ENCODE measurements around the gene MCCC1.
A peak's percentile ranks its signal among the peaks of the same experiment; 100 is the strongest.
"Not testable (repeated sequence)": the region's sequence is repeated elsewhere in the genome, so short reads cannot be mapped to it uniquely, and the experiment has no call there.

Gene MCCC1

DNA sequence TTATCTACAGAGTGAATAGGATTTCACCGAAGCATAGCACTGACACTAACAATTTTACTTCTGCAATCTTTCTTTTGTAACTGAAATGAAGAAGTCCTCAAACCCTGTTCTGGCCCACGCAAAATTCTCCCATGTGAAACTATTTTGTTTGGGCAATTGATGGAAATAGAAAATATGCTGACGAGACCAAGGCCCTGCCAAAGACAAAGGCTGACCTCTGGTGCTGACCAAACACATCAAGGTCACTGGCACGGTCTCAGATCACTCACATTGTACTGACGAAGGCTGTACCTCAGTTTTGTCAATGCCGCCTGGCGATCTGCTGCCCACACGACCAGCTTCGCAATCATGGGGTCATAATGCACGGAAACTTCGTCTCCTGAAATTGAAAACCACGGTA is 60.5 kb downstream of the MCCC1 start:
- no peak for DNase-seq

DNA sequence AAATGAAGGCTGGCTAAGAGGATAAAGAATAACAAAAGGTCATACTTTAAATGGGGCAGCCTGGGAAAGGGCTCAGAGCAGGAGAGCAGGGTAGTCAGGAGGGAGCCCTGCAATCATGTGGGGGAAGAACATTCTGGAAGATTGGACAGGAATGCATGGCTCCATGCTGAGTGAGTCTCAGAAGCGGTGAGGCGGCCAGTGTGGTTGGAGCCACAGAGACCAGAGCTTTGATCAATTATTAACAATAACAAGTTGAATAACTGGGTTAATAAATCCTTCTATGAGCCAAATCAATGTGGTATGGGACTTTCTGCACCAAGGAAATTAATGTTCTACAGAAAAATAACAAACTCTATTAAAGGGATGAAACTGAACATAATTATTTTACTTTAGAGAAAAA is 61.1 kb downstream of the MCCC1 start:
- no peak for DNase-seq

GRCh38 chr3:183033746-183034145 is 65.5 kb downstream of the MCCC1 start:
- no peak for DNase-seq

DNA sequence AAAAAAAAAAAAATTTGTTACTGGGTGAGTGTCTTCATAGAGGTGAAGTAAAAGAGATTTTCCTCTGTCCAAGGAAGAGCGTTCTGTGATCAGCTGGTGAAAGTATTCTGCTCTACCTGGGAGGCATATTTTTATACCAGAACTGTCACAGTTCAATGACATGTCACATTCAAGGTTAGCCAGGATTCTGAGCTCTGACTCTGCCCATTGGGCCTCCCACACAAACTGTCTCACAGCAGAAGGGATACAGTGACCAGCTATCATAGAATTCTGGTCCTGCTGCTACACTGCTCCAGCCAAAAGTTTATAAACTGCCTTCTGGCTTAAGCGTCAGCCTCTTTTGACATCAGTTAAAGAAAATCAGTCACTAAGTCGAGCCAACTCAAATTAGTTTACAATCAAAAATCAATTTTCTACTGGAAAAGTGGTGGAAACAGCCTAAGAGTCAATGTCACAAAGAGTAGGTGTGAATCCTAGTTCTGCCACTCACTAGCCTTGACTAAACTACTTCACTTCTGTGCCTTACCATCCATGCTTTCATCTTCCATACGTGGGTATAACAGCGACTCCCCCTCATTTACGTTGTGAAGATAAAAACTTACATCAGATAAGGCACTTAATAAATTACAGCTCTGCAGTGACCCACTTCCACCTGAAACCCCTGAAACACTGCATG is 66.3 kb downstream of the MCCC1 start:
- DNase-seq = no peak

GRCh38 chr3:183031826-183032225 is 67.5 kb downstream of the MCCC1 start:
- DNase-seq = no peak

DNA sequence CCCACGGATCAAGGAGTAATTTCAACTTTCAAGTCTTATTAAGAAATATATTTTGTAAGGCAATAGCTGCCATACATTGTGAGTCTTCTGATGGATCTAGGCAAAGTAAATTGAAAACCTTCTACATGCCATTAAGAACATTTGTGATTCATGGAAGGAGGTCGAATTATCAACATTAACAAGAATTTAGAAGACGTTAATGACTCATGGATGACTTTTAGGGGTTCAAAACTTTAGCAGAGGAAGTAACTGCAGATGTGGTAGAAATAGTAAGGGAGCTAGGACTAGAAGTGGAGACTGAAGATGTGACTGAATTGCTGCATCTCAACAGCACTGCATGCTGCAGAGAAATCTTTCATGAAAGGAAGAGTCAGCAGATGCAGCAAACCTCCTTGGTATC is 70.9 kb downstream of the MCCC1 start:
- no peak for DNase-seq

DNA sequence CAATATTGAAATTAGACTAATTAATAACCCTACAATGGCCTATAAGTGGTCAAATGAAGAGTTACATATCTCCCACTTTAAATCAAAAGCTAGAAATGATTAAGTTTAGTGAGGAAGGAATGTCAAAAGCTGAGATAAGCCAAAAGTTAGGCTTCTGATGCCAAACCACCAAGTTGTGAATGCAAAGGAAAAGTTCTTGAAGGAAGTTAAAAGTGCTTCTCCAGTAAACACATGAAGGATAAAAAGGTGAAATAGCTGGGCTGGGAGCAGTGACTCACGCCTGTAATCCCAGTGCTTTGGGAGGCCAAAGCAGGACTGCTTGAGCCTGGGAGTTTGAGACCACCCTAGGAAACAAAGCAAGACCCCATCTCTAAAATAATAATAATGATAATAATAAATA is 72.0 kb downstream of the MCCC1 start:
- no peak for DNase-seq

GRCh38 chr3:183022936-183023516 is 76.3 kb downstream of the MCCC1 start:
- DNase-seq = peak; percentile 3

- DNase-seq = no peak
Measured at GRCh38 chr3:183018421-183019192, 80.7 kb downstream of the MCCC1 start.

DNA sequence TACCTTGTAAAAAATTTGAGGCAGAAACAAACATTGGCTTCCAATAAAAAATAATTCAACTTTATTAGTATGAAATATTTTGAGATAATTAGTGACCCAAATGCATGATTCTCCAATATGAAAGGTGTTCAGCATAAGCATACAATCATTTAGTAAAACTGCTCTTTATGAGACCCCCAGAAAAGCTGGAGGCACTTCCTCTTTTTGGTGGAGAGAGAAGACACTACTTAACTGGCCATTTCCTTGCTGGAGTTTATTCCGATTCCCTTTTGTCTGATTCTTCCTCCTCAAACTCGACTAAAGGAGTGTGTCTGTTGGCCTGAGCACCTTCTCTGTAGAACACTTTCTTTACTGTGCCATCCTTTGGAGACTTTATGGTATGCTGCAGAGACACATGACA is 84.1 kb downstream of the MCCC1 start:
- DNase-seq = no peak

DNA sequence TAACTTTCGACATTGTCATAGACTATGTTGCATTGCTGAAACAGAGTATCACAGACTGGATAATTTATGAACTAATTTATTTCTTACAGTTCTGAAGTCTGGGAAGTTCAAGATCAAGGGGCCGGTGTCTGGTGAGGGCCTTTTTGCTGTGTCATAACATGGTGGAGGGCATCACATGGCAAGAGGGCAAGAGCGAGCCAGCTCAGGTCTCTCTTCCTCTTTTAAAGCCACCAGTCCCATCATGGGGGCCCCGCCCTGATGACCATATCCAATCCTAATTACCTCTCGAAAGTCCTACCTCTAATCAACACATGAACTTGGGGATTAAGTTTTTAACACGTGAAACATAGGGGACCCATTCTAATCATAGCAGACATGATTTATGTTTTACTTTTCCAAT is 85.4 kb downstream of the MCCC1 start:
- DNase-seq = no peak

DNA sequence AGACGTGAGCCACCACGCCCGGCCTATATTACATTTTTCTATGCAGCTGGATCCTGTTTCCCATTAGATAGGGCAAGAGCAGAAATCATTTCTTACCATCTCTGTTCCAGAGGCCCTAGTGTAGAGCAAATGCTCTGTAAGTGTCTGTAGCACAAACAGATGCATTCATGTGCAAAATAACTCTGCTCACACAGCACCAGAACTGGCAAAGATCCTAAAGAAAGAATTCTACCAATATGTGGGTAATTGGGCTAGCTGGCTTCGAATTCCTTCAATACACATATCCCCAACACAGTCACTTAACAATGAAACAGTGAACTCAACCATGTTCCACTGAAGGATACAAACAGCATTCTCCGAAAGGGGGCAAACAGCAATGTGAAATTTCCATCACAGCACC is 86.2 kb downstream of the MCCC1 start:
- no peak for DNase-seq

DNA sequence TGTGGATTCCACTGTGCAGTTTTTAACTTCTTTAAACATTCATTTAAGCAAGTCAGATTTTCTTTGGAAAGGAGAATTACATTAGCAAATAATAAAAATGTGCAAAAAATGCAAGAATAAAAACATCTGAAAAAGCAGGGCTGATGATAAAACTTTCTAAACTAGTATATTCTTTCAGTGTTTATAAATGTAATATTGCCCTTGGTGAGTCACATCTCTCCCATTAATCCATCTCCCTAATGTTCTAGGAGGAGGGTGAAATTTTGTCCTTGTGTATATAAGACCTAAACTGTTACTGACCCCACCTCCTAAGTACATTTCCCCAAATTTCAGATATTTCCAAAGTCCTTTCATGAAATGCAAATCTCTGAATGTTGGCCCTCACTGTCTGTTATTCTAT is 90.5 kb downstream of the MCCC1 start:
- DNase-seq = no peak

GRCh38 chr3:183008303-183008702 is 91.0 kb downstream of the MCCC1 start:
- DNase-seq = no peak

DNA sequence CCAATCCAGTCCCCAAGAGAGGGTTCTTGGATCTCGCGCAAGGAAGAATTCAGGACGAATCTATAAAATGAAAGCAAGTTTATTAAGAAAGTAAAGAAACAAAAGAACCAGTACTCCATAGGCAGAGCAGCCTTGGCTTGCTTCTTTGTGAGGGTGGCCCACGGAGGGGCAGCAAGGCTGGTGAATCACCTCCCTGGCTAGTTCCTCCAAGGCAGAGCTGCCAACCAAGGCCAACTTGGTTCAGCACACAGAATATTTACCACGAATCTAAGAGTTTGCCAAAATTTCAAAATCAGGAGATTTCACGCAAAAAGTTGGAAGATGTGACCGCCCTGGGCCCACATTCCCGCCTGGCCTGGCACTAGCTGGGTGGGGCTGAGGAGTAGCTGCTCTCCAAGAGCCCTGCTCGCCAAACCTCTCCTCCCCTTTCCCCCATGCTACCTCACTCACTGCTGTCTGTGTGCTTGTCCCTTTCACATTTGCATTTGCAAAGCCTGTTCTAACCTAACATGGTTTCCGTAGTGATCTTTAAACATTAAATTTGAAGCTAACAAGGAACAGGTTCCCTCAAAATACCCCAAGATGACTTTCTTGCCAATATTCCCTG is 92.8 kb downstream of the MCCC1 start:
- no peak for DNase-seq

GRCh38 chr3:182999767-183000166 is 99.5 kb downstream of the MCCC1 start:
- no peak for DNase-seq

DNA sequence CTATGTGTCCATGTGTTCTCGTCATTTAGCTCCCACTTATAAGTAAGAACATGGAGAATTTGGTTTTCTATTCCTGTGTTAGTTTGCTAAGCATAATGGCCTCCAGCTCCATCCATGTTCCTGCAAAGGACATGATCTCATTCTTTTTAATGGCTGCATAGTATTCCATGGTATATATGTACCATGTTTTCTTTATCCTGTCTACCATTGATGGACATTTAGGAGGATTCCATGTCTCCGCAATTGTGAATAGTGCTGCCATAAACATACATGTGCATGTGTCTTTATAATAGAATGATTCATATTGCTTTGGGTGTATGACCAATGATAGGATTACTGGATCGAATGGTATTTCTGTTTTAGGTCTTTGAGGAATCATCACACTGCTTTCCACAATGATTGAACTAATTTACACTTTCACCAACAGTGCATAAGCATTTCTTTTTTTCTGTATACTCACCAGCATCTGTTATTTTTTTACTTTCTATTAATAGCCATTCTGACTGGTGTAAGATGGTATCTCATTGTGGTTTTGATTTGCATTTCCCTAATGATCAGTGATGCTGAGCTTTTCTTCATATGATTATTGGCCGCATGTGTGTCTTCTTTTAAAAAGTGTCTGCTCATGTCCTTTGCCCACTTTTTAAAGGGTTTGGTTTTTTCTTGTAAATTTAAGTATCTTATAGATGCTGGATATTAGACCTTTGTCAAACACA is 105.7 kb downstream of the MCCC1 start:
- not testable (repeated sequence) for DNase-seq

GRCh38 chr3:182989566-182989965 is 109.7 kb downstream of the MCCC1 start:
- peak; percentile 10 for DNase-seq

DNA sequence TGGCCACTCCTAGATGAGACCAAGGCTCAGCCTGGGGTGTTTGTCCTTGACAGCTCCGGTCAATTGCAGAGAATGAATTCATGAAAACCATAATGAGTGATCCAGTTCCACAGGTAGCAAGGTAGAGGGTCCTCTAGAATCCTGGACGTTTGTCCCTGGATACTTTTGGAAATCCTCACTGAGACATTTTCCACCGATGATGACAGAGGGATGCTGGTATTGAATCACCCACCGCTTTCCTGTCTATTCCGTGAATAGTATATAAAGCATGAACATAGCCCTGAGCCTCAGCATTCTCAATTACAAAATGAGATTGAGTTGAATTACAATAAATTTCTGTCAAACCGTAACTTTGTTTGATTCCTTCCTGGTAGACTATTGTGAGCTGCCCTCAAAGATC is 113.3 kb downstream of the MCCC1 start:
- no peak for DNase-seq

DNA sequence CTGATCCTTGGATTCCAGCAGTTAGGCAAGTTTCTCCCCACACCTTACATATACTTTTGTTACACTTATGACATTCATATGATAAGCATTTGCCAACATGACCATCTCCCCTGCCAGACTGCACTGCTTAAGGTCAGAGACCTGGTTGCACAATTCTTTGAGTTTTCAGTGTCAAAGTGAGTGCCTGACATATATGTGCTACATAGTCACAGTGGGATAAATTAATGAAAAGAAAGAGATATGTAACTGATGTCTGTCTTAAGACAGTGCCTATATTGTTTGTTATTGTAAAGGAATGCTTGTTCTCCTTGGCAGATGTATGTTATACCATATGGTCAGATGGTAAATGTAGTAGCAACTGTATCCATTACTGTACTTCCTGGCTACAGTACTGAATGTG is 115.4 kb downstream of the MCCC1 start:
- no peak for DNase-seq

DNA sequence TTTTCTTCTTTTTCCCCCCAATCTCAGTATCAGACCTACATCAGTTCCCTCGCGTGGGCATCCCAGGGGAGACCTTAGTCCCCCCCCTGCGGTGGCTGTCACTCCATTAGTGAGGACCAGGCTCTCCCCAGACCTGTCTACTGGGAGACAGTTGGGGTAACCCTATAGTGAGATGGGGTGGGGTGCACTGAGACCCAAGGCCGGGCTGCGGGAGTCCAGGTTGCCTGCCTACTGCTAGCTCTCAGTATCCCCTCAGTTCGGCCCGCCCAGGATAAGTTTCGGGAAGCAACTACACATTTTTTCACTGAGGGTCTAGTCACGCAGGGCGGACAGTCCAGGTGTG is 118.3 kb downstream of the MCCC1 start:
- no peak for DNase-seq

- DNase-seq = peak; percentile 89
Measured at GRCh38 chr3:182980204-182981037, 118.9 kb downstream of the MCCC1 start, which contains the start of gene DCUN1D1. TSS of gene DCUN1D1 (minus strand) at chr3:182980538. CDS start at chr3:182980489, 49 bp downstream.

All from DMS53 (cell line).